ENCODE results near the gene ACAD8.

Gene ACAD8

GRCh38 chr11:134261626-134262488, 8.5 kb downstream of the ACAD8 start:
- TF ChIP-seq JUND (IDR thresholded peaks at IDR 0.05; ENCODE audit: low read depth), result no peak
- in situ Hi-C loops (cut with HindIII; ENCODE audit: low pct_unique_long_range_greater_than_20kb, low sequenced_read_pairs), result no loop called here
- peak; percentile 81 to 85 for DNase-seq (ENCODE audit: low read depth in 1 of 2, low spot score in 1 of 2)

DNA sequence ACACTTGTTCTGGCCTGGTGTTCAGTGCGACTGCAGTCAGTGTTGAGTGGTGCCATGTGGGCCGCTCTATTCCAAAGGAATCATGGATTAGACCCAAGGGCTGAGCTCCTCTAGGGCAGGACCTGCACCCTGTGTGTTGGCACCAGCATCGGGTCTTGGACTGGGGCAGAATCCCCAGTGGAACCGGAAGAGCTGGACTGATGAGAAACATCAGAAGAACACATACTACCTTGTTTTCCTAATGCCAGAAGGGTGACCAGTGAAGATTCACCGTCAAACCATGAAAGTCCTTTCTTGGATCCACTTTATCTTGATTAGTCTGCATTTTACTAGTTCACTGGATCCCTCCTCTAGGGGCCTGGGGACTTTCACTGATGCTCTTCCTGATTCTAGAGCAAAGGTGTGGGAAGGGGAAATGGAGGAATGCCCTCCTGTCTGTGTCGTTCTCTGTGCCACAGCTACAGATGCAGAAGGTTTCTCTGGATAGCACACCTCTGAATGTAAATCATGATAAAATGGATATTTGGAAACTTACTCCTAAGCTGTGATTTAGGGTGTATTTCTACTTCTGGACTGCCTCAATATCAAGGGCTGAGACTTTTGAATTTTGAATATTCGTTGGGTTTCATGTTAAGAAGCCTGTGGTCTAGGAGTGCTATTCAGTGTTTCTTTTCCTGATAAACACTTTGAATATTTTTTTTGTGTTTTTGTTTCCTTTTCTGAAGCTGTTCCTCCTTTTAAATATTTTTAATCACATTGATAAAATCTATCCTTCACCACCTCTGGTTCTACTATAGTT, 11.8 kb downstream of the ACAD8 start:
- DNase-seq (ENCODE audit: low read depth in 1 of 2, low spot score in 1 of 2), result peak in 1 of 2 experiments; percentile 54
- TF ChIP-seq JUND (IDR thresholded peaks at IDR 0.05; ENCODE audit: low read depth), result no peak
- in situ Hi-C loops (cut with HindIII; ENCODE audit: low pct_unique_long_range_greater_than_20kb, low sequenced_read_pairs), result no loop called here

DNA sequence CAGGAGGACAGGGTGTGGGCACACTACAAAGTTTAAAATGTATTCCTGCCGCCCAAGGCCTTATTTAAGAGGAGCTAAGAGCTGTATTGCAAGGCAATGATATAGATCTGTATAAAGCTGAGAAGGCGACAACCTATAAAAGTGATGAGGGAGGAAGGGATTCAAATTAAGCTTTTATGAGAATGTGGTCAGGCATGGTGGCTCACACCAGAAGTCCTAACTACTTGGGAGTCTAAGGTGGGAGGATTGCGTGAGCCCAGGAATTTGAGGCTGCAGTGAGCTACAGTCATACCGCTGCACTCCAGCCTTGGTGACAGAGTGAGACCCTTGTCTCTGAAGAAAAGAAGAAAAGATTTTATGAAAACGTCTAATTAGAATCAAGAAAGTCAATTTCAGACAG, 13.1 kb downstream of the ACAD8 start:
- DNase-seq (ENCODE audit: low read depth in 1 of 2, low spot score in 1 of 2), result peak in 1 of 2 experiments; percentile 31
- in situ Hi-C loops (cut with HindIII; ENCODE audit: low pct_unique_long_range_greater_than_20kb, low sequenced_read_pairs), result no loop called here
- TF ChIP-seq JUND (IDR thresholded peaks at IDR 0.05; ENCODE audit: low read depth), result no peak

DNA sequence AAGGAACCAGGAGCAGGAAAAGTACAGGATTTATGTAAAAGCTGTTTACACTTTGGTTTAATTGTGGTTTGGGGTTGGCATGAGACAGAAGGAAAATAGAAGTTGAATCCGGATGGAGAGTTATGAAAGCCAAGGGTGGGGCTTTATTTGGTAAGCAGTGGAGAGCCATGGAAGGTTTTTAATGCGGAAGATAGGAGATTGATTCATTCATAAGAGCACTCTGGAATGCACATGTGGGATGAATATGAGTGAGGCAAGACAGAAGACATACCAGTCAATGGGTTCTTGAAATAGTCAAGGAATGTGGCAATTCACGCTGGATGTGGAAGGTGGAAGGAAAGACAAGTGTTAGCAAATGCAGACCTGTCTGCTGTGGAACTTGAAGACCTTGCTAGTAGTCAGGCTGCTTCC, 13.5 kb downstream of the ACAD8 start:
- DNase-seq (ENCODE audit: low read depth in 1 of 2, low spot score in 1 of 2), result peak in 1 of 2 experiments; percentile 77
- in situ Hi-C loops (cut with HindIII; ENCODE audit: low pct_unique_long_range_greater_than_20kb, low sequenced_read_pairs), result no loop called here

DNA sequence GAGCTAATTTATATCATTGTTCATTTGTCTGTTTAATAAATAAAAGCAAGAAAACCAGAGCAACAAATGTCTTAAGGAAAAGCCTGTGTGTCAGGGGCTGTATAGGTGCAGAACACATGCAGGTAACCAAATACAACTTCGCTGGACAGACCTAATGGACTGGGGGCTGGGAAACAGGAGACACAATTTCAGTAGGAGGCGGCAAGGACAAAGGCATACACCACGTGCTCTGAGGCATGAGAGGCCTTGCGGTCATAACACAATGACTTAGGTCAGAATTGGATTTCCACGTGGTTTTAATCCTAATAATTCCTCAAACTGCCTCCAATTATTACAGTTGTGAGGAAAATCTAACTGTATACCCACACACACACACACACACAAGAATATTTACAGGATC, 14.1 kb downstream of the ACAD8 start:
- no peak for TF ChIP-seq JUND (IDR thresholded peaks at IDR 0.05; ENCODE audit: low read depth)
- DNase-seq (ENCODE audit: low read depth in 1 of 2, low spot score in 1 of 2), result no peak
- in situ Hi-C loops (cut with HindIII; ENCODE audit: low pct_unique_long_range_greater_than_20kb, low sequenced_read_pairs), result no loop called here

More for the DNA sequence above, 13.5 kb downstream of the ACAD8 start:
- TF ChIP-seq JUND (IDR thresholded peaks at IDR 0.05; ENCODE audit: low read depth), result no peak

DNA sequence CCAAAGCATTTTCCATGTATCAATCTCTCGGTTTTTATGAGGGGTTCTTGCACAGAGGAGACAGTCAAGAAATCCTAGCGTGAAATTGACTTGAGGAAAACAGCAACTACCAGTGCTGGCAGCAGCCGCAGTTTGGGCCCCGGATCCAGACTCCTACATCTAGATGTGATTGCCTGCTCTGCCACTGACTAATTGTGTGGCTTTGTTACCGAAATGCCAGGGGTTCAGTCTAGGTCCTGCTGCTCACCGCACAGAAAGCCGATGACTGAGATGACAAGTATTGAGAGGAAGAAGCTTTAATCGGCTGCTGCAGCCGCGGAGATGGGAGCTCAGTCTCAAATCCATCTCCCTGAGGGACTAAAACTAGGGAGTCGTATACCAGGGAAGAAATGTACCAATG, 14.6 kb downstream of the ACAD8 start:
- in situ Hi-C loops (cut with HindIII; ENCODE audit: low pct_unique_long_range_greater_than_20kb, low sequenced_read_pairs), result no loop called here
- TF ChIP-seq JUND (IDR thresholded peaks at IDR 0.05; ENCODE audit: low read depth), result no peak
- no peak for DNase-seq (ENCODE audit: low read depth in 1 of 2, low spot score in 1 of 2)

- TF ChIP-seq JUND (IDR thresholded peaks at IDR 0.05; ENCODE audit: low read depth), result no peak
- peak; percentile 66 to 76 for DNase-seq (ENCODE audit: low read depth in 1 of 2, low spot score in 1 of 2)
- in situ Hi-C loops (cut with HindIII; ENCODE audit: low pct_unique_long_range_greater_than_20kb, low sequenced_read_pairs), result no loop called here
Observed at GRCh38 chr11:134270250-134270714, 16.9 kb downstream of the ACAD8 start.

- TF ChIP-seq JUND (IDR thresholded peaks at IDR 0.05; ENCODE audit: low read depth), result no peak
- in situ Hi-C loops (cut with HindIII; ENCODE audit: low pct_unique_long_range_greater_than_20kb, low sequenced_read_pairs), result no loop called here
- DNase-seq (ENCODE audit: low read depth in 1 of 2, low spot score in 1 of 2), result no peak
Observed at GRCh38 chr11:134271978-134272377, 18.6 kb downstream of the ACAD8 start.

DNA sequence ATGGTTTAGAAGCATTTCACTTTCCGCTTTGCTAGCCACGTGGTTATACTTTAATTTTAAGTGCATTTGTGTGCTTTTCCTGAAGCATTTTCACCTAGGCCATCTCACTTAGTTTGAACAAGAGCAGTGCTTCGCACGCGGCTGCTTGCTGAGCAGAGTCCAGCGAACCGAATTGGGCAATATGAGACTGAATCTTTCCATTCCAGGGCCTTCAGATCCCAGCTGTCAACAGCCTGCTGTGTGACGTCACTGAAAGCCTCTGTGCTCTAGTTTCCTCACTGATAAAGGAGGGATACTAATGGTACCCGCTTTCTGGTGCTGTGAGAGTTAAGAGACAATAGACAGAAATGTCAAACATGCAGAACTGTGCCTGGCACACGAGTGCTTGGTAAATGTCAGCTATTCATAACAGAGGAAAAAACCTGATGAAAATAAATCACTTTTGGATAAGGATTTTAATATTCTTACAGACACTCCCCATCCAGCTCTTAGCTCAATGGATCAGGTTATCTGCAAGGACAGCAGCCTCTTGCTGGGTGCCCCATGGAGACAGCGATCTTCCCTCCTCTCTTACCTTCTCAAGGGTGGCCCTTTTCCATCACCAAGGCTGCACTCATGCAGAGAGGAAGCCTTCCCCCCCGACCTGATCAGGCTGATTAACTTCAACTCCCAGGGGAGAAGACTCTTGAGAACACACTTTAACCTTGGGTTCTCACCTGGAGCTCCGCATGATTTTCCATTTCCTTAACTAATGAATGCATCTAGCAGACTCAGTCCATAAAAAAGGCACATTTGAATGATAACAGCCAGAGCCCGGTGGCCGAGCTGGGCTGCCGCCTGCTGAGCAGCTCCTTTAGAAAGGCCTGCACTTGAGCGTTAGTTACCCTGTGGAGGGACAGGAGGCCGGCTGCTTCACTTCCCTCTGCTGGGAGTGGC, 19.3 kb downstream of the ACAD8 start:
- in situ Hi-C loops (cut with HindIII; ENCODE audit: low pct_unique_long_range_greater_than_20kb, low sequenced_read_pairs), result no loop called here
- no peak for DNase-seq (ENCODE audit: low read depth in 1 of 2, low spot score in 1 of 2)
- TF ChIP-seq JUND (IDR thresholded peaks at IDR 0.05; ENCODE audit: low read depth), result no peak

- no peak for DNase-seq (ENCODE audit: low read depth in 1 of 2, low spot score in 1 of 2)
- in situ Hi-C loops (cut with HindIII; ENCODE audit: low pct_unique_long_range_greater_than_20kb, low sequenced_read_pairs), result no loop called here
- no peak for TF ChIP-seq JUND (IDR thresholded peaks at IDR 0.05; ENCODE audit: low read depth)
Observed at GRCh38 chr11:134273317-134273712, 19.9 kb downstream of the ACAD8 start.

GRCh38 chr11:134275188-134275533, 21.8 kb downstream of the ACAD8 start:
- in situ Hi-C loops (cut with HindIII; ENCODE audit: low pct_unique_long_range_greater_than_20kb, low sequenced_read_pairs), result no loop called here
- no peak for DNase-seq (ENCODE audit: low read depth in 1 of 2, low spot score in 1 of 2)
- no peak for TF ChIP-seq JUND (IDR thresholded peaks at IDR 0.05; ENCODE audit: low read depth)

All from T47D (cell line).